Activated T-helper 9 cell treated with anti-CD3 and anti-CD28 coated beads, Interleukin-2, amount 50 U/mL, for 16 hours (primary cell): Measurements from ENCODE around the gene WIPF1.
"Not testable (repeated sequence)": the region's sequence is repeated elsewhere in the genome, so short reads cannot be mapped to it uniquely, and the experiment has no call there.

Experiments used
- DNase-seq: peaks from one replicate; pipeline ENCODE4 v3.0.0-alpha.2; 2020; ENCODE audit warnings: low read depth

The WIPF1 gene

GRCh38 chr2:174571669-174572323, 25.8 kb downstream of the WIPF1 start:
- DNase-seq = no peak

- no peak for DNase-seq
Observed at GRCh38 chr2:174570318-174570958, 27.2 kb downstream of the WIPF1 start.

- DNase-seq = no peak
Observed at GRCh38 chr2:174569678-174570077, 27.9 kb downstream of the WIPF1 start.

GRCh38 chr2:174568425-174568824, 29.2 kb downstream of the WIPF1 start:
- DNase-seq = no peak

GRCh38 chr2:174566871-174567270, 30.7 kb downstream of the WIPF1 start:
- DNase-seq = no peak

- no peak for DNase-seq
Observed at GRCh38 chr2:174563530-174564282, 33.9 kb downstream of the WIPF1 start.

GRCh38 chr2:174561972-174562370, 35.6 kb downstream of the WIPF1 start:
- DNase-seq = no peak

GRCh38 chr2:174561283-174561971, 36.2 kb downstream of the WIPF1 start:
- no peak for DNase-seq

- DNase-seq = no peak
Observed at GRCh38 chr2:174560737-174561136, 36.9 kb downstream of the WIPF1 start.

GRCh38 chr2:174555998-174556397, 41.6 kb downstream of the WIPF1 start:
- no peak for DNase-seq

- no peak for DNase-seq
Observed at GRCh38 chr2:174554529-174555150, 43.0 kb downstream of the WIPF1 start.

- no peak for DNase-seq
Observed at GRCh38 chr2:174553811-174554493, 43.7 kb downstream of the WIPF1 start.

- no peak for DNase-seq
Observed at GRCh38 chr2:174552880-174553279, 44.7 kb downstream of the WIPF1 start.

GRCh38 chr2:174551697-174552096, 45.9 kb downstream of the WIPF1 start:
- DNase-seq = no peak

- not testable (repeated sequence) for DNase-seq
Observed at GRCh38 chr2:174548646-174549045, 49.0 kb downstream of the WIPF1 start.

- not testable (repeated sequence) for DNase-seq
Observed at GRCh38 chr2:174548021-174548420, 49.6 kb downstream of the WIPF1 start.

GRCh38 chr2:174546519-174547506, 50.8 kb downstream of the WIPF1 start:
- no peak for DNase-seq

- DNase-seq = no peak
Observed at GRCh38 chr2:174545240-174545639, 52.4 kb downstream of the WIPF1 start.

GRCh38 chr2:174544802-174545201, 52.8 kb downstream of the WIPF1 start:
- no peak for DNase-seq

- no peak for DNase-seq
Observed at GRCh38 chr2:174544156-174544555, 53.4 kb downstream of the WIPF1 start.
